ENCODE data around the gene BNC2. TPM values are rescaled to one million over a fixed set of nuclear protein-coding genes. Genes with fewer than 3 reads are reported as not detected.

Gene BNC2
- total RNA-seq, 2 donors from 2014 or later = not detected

DNA sequence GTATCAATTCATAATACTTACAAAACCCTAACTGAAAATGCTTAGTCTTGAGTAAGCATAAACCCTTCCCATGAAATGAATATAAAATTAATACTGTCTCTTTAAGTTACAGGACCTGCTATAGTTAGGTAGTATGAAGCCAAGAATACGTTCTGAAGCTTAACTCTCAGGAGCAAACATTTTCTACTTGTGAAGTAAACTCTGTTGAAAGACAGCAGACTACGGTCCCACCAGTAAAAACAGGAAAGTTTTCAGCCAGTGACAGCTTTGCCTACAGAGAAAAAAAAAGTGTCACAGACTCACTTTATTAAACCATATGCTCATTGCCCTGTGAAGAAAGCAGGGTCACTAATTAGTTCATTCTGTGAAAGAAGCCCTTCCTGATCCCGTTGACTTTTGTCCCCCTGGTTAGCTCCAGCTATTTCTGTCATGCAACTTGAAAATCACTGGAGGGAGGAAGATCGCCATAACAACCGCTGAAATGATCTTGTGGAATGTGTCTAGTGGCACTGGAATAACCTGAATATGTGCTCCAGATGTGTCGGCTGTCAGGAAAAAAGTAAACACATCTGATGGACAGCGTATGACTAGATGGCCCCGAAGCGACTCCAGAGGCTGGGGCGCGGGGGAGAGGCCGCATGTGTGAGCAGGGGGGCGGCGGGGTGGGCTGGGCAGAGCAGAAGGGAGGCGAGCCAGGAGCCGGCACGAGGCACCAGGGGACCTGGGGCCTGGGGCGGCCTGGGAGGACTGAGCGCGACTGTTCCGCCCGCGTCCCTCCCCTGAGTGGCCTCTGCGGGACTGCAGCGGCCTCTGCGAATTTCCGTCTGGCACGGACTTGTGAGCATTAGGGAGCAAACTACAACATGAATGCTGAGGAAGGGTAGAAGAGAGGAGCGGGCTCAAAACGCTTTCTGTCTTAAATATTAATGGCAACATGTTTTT is 41.9 kb downstream of the BNC2 start:
- DNase-seq (ENCODE audit: low spot score in 2 of 2) = no peak

DNA sequence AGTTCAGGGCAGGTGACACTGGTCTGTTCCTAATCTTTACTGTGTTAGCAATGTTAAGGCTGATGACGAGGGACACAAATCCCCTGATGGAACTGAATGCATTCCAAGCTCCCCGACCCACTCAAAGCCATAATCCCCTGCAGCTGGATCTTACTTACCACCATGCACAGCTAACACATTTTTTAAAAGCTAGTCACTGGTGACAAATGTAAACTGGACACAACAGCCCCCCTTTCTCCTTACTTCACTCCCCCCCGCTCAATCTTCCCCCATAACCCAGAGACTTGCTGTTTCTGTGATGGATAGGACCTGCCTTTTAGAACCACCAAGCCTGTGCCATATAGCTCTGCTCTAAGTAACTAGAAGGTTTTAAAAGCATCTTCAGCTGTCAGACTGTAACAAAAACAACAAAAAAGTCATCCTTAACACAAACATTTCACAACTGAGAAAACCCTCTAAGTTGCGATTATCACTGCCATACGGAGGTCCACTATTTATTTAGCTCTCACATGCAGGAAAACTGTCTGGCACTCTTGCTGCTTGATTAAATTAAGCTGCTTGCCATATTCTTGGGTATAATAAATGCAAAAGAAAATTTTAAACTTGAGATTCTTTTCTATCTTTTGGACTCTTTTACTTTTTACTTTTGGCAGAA is 44.4 kb downstream of the BNC2 start:
- H3K36me3 Mint-ChIP-seq = peaks cover 0 to 6% of the 10 kb centered on the region in 2 donors
- no peak for DNase-seq (ENCODE audit: low spot score in 2 of 2)
- no peak overlapping the region for H3K27ac Mint-ChIP-seq
- ATAC-seq = no peak
- H3K9me3 Mint-ChIP-seq = no peaks in the 10 kb centered on the region

More for the DNA sequence above, 41.9 kb downstream of the BNC2 start:
- no peak overlapping the region for H3K27ac Mint-ChIP-seq
- H3K9me3 Mint-ChIP-seq = peaks cover 3 to 4% of the 10 kb centered on the region in 2 donors
- peaks cover 0 to 6% of the 10 kb centered on the region in 2 donors for H3K36me3 Mint-ChIP-seq
- no peak for ATAC-seq

GRCh38 chr9:16825331-16825725 is 45.1 kb downstream of the BNC2 start:
- DNase-seq (ENCODE audit: low spot score in 2 of 2) (no peak), ATAC-seq (no peak)
- H3K9me3 Mint-ChIP-seq = no peaks in the 10 kb centered on the region
- no peak overlapping the region for H3K27ac Mint-ChIP-seq
- H3K36me3 Mint-ChIP-seq = peaks cover 0 to 6% of the 10 kb centered on the region in 2 donors

DNA sequence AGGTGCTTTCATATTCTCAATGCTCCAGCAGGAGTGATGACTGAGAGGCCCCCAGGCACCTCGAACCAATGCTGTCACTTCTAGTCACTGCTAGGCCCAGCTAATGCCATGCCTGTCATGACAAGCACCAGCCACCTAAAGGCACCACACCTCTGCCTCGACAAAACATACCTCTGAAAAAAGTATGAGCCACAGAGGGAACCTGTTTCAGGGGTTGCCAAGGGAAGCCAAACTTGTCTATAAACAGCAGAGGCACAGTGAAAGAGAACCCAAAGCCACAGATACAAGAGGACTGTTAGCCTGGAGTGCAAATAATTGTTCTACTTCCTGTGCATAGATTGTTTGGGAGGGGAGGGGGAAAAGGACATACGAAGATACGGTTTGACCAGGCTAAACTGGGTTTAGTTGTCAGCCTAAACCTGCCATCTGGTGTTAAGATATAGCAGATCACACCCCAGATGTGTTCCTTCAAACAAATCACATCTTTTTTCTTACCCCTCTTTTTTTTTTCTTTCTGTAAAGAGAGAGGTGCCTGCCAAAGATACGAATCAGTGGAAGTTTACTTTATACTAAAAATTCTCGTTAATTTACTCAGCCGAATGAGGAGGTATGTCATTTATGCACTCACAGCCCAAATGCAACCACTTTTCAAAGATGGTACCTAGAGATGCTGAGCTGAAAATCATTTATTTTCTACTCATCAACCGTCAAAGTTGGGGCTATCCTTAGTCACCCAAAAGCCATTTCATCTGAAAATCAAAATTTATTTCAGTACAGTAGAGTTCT is 45.7 kb downstream of the BNC2 start:
- H3K27ac Mint-ChIP-seq = no peak overlapping the region
- ATAC-seq (no peak), DNase-seq (ENCODE audit: low spot score in 2 of 2) (no peak)
- peaks cover 0 to 6% of the 10 kb centered on the region in 2 donors for H3K36me3 Mint-ChIP-seq
- H3K9me3 Mint-ChIP-seq = no peaks in the 10 kb centered on the region

- Mint-ChIP-seq H3K9me3 (peaks cover 0 to under 1% of the 10 kb centered on the region in 2 donors), H3K27ac (no peak overlapping the region), H3K36me3 (peaks cover 0 to 6% of the 10 kb centered on the region in 2 donors)
- ATAC-seq (no peak), DNase-seq (ENCODE audit: low spot score in 2 of 2) (no peak)
Observed at GRCh38 chr9:16823906-16824305, 46.6 kb downstream of the BNC2 start.

GRCh38 chr9:16821344-16821743 is 49.1 kb downstream of the BNC2 start:
- no peak overlapping the region for H3K27ac Mint-ChIP-seq
- no peaks in the 10 kb centered on the region for H3K36me3 Mint-ChIP-seq

GRCh38 chr9:16817514-16817913 is 53.0 kb downstream of the BNC2 start:
- ATAC-seq = no peak
- no peak overlapping the region for H3K27ac Mint-ChIP-seq

More at GRCh38 chr9:16821344-16821743, 49.1 kb downstream of the BNC2 start:
- no peak for DNase-seq (ENCODE audit: low spot score in 2 of 2)
- no peak for ATAC-seq
- H3K9me3 Mint-ChIP-seq = peaks cover 0 to 3% of the 10 kb centered on the region in 2 donors

GRCh38 chr9:16817002-16817401 is 53.5 kb downstream of the BNC2 start:
- ATAC-seq (no peak), DNase-seq (ENCODE audit: low spot score in 2 of 2) (no peak)
- no peak overlapping the region for H3K27ac Mint-ChIP-seq
- H3K9me3 Mint-ChIP-seq = peaks cover 0 to 3% of the 10 kb centered on the region in 2 donors
- H3K36me3 Mint-ChIP-seq = no peaks in the 10 kb centered on the region

More at GRCh38 chr9:16817514-16817913, 53.0 kb downstream of the BNC2 start:
- no peak for DNase-seq (ENCODE audit: low spot score in 2 of 2)
- no peaks in the 10 kb centered on the region for H3K36me3 Mint-ChIP-seq
- peaks cover 0 to 3% of the 10 kb centered on the region in 2 donors for H3K9me3 Mint-ChIP-seq

GRCh38 chr9:16816011-16816410 is 54.5 kb downstream of the BNC2 start:
- H3K27ac Mint-ChIP-seq = no peak overlapping the region
- ATAC-seq = no peak

DNA sequence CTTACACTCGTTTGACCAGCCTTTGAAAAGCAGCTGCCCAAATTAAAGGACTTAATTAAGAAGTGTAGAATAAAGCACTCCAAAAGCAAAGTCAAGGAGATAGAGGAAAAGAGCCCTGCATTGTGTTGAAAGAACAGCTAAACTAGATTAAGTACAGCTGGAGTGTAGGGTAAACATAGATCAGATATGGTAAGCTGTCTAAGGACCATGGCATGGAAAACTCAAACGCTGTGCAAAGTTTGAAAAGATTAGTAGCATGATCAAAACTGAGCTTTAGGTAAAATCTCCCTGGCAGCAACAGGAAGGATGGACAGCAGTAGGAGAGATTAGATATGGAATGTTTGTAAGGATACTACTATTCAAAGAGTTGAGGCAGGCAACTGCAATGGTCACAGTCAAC is 55.4 kb downstream of the BNC2 start:
- Mint-ChIP-seq H3K27ac (no peak overlapping the region), H3K9me3 (peaks cover 0 to 3% of the 10 kb centered on the region in 2 donors), H3K36me3 (no peaks in the 10 kb centered on the region)
- ATAC-seq (no peak), DNase-seq (ENCODE audit: low spot score in 2 of 2) (no peak)

More at GRCh38 chr9:16816011-16816410, 54.5 kb downstream of the BNC2 start:
- H3K9me3 Mint-ChIP-seq = peaks cover 0 to 3% of the 10 kb centered on the region in 2 donors
- no peaks in the 10 kb centered on the region for H3K36me3 Mint-ChIP-seq
- DNase-seq (ENCODE audit: low spot score in 2 of 2) = no peak

DNA sequence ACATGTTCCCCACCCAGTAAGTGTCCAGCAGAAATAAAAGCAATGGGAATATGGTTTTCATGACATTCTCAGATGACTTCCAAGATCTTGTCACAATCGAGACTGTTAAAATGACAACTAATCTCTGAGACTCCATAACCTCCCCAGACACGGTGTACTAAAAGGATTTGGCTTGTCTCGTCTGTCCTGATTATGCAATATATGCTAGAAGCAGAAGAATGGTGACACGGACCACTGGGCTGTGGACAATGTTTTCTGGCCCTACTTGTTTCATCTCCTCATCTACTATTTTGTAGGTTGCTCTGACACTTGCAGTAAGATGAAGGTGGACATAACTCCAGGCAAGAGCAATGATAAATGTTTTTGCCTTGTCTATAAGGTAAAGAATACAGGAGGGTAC is 56.6 kb downstream of the BNC2 start:
- Mint-ChIP-seq H3K9me3 (peaks cover 0 to 2% of the 10 kb centered on the region in 2 donors), H3K36me3 (no peaks in the 10 kb centered on the region)

DNA sequence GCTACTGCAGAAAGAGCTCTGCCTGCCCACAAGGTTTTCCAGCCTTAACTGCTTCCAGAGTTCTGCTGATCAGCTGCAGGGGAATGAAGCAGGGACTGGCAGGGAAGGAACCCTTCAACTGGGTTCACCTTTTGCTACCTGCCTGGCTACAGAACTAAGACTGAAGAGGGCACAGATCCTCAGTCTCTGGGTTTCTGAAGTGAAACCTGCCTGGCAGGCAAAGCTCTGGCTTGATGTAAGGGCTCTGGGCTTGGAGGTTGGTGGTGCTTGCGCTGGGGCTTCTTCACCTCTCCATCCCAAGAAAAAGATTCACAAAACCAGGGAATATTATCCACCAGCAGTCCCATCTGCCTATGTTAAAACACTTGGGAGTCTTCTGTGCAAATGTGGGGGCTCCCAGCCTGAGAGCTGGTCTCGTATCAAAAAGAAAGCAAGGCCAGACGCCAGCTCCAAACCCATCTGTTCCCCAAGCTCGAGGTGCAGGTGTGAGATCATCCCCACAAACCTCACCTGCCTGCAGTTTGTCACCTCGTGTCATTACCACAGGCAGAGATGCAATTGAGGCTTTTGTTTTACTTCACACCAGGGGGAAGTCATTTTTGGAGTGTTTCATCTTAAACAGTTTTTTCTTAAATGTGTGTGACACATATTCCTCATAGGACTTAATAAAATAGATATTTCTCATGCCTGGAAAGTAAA is 58.3 kb downstream of the BNC2 start:
- DNase-seq (ENCODE audit: low spot score in 2 of 2) = no peak
- Mint-ChIP-seq H3K36me3 (no peaks in the 10 kb centered on the region), H3K27ac (no peak overlapping the region), H3K9me3 (no peaks in the 10 kb centered on the region)
- no peak for ATAC-seq

More for the DNA sequence above, 56.6 kb downstream of the BNC2 start:
- DNase-seq (ENCODE audit: low spot score in 2 of 2) (no peak), ATAC-seq (no peak)
- no peak overlapping the region for H3K27ac Mint-ChIP-seq

GRCh38 chr9:16809912-16810610 is 60.4 kb downstream of the BNC2 start:
- Mint-ChIP-seq H3K9me3 (no peaks in the 10 kb centered on the region), H3K36me3 (no peaks in the 10 kb centered on the region), H3K27ac (no peak overlapping the region)
- DNase-seq (ENCODE audit: low spot score in 2 of 2) (no peak), ATAC-seq (no peak)

DNA sequence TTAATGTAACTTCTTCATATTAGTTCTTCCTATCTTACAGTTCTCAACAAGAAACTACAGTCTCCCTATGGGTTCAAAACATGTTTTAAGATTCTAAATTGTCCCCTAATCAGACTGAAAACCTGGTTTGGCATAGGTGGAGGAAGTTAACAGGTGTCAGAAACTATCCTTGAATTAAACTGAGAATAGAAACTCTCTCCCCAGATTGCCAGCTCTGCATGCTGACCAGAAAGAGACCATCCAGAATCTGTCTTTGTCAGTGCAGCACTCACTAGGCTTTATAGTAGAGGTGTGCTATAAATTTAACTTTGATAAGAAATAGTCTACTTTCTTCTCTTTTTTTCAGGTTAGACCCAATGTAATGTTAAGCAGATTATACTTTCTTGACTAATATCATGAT is 63.8 kb downstream of the BNC2 start:
- no peak for DNase-seq (ENCODE audit: low spot score in 2 of 2)
- Mint-ChIP-seq H3K36me3 (no peaks in the 10 kb centered on the region), H3K27ac (no peak overlapping the region), H3K9me3 (no peaks in the 10 kb centered on the region)
- no peak for ATAC-seq

DNA sequence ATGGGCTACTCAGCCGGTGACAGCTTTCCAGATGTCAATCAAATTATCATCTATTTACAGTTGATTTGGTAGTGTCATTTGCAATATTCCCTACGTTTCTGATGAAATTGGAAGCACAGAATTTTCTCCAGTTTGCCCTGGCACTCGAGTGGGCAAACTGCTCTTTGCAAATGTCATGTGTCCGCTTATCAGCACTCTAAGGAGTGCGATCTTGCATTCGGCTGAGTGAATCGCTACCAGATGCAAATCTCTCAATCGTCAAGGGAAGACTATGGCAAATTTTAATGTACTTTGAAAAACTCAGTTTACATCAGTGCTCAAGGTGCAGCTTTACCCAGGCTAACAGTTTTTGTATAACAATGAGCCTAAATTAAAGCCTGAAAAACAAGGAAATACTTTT is 66.8 kb downstream of the BNC2 start:
- H3K9me3 Mint-ChIP-seq = no peaks in the 10 kb centered on the region

More for the DNA sequence above, 66.8 kb downstream of the BNC2 start:
- Mint-ChIP-seq H3K27ac (no peak overlapping the region), H3K36me3 (no peaks in the 10 kb centered on the region)
- no peak for DNase-seq (ENCODE audit: low spot score in 2 of 2)
- no peak for ATAC-seq

Measured in activated naive CD4-positive, alpha-beta T cell treated with anti-CD3 and anti-CD28 coated beads, Interleukin-2, amount 50 U/mL, for 72 hours (primary cell).